MM.1S (cell line): ENCODE results near the gene APRT.

Experiments used
- DNase-seq: peaks from one replicate; pipeline ENCODE4 v3.0.0-alpha.2; 2015
- H2AFZ ChIP-seq: fragments of 300-600 bp; sonication (generic); 2 replicates; pipeline ENCODE4 v1.6.0; 2016; ENCODE audit warnings: antibody characterized with exemption, low read length
- H3F3A ChIP-seq: fragments of 300-600 bp; sonication (generic); 2 replicates; pipeline ENCODE4 v1.6.1; 2016; ENCODE audit warnings: mild to moderate bottlenecking, antibody characterized with exemption, low read length, moderate library complexity, mixed read lengths; ENCODE audit not compliant: insufficient read depth
- H3K27ac ChIP-seq: fragments of 300-600 bp; sonication (generic); 2 replicates; pipeline ENCODE4 v1.5.1; 2016; ENCODE audit warnings: mild to moderate bottlenecking, low read length
- H3K27me3 ChIP-seq: fragments of 300-600 bp; sonication (generic); replicated peaks from 2 replicates; pipeline ENCODE4 v1.6.0; 2016; ENCODE audit warnings: low read length; ENCODE audit not compliant: insufficient read depth
- H3K36me3 ChIP-seq: fragments of 300-600 bp; sonication (generic); replicated peaks from 2 replicates; pipeline ENCODE4 v1.6.1; 2016; ENCODE audit warnings: mild to moderate bottlenecking, low read length, mixed read lengths; ENCODE audit not compliant: insufficient read depth
- H3K4me1 ChIP-seq: fragments of 300-600 bp; sonication (generic); 2 replicates; pipeline ENCODE4 v1.6.1; 2016; ENCODE audit warnings: low read length, mixed read lengths
- H3K4me2 ChIP-seq: fragments of 300-600 bp; sonication (generic); 2 replicates; pipeline ENCODE4 v1.6.0; 2016; ENCODE audit warnings: low read depth, low read length
- H3K4me3 ChIP-seq: fragments of 300-600 bp; sonication (generic); 2 replicates; pipeline ENCODE4 v1.5.1; 2016; ENCODE audit warnings: low read length, mixed read lengths
- H3K79me2 ChIP-seq: fragments of 300-600 bp; sonication (generic); 2 replicates; pipeline ENCODE4 v1.6.1; 2016; ENCODE audit warnings: mixed run types, low read length, mixed read lengths
- H3K9ac ChIP-seq: fragments of 300-600 bp; sonication (generic); 2 replicates; pipeline ENCODE4 v1.6.1; 2016; ENCODE audit warnings: low read length, mixed read lengths
- H3K9me2 ChIP-seq: fragments of 300-600 bp; sonication (generic); replicated peaks from 2 replicates; pipeline ENCODE4 v1.6.1; 2016; ENCODE audit warnings: mild to moderate bottlenecking, low read length, mixed read lengths; ENCODE audit not compliant: insufficient read depth
- H3K9me3 ChIP-seq: fragments of 300-600 bp; sonication (generic); replicated peaks from 2 replicates; pipeline ENCODE4 v1.6.1; 2016; ENCODE audit warnings: mild to moderate bottlenecking, low read length, mixed read lengths; ENCODE audit not compliant: insufficient read depth
- H4K20me1 ChIP-seq: fragments of 300-600 bp; sonication (generic); 2 replicates; pipeline ENCODE4 v1.6.1; 2016; ENCODE audit warnings: mild to moderate bottlenecking, low read length, moderate library complexity, mixed read lengths; ENCODE audit not compliant: insufficient read depth
- CTCF ChIP-seq: fragments of 300-600 bp; sonication (generic); IDR thresholded peaks from 2 replicates; pipeline ENCODE4 v1.5.1; 2016; ENCODE audit warnings: antibody characterized with exemption, low read length, mixed read lengths
- EZH2 ChIP-seq: fragments of 300-600 bp; sonication (generic); optimal IDR thresholded peaks from 2 replicates; pipeline ENCODE3; 2017; ENCODE audit warnings: low read depth, mild to moderate bottlenecking, antibody characterized with exemption, low read length, mixed read lengths
- EZH2phosphoT487 ChIP-seq: fragments of 300-600 bp; sonication (generic); IDR thresholded peaks from 2 replicates; pipeline ENCODE4 v1.6.1; 2018; ENCODE audit warnings: antibody characterized with exemption, low read length

The APRT gene

DNA sequence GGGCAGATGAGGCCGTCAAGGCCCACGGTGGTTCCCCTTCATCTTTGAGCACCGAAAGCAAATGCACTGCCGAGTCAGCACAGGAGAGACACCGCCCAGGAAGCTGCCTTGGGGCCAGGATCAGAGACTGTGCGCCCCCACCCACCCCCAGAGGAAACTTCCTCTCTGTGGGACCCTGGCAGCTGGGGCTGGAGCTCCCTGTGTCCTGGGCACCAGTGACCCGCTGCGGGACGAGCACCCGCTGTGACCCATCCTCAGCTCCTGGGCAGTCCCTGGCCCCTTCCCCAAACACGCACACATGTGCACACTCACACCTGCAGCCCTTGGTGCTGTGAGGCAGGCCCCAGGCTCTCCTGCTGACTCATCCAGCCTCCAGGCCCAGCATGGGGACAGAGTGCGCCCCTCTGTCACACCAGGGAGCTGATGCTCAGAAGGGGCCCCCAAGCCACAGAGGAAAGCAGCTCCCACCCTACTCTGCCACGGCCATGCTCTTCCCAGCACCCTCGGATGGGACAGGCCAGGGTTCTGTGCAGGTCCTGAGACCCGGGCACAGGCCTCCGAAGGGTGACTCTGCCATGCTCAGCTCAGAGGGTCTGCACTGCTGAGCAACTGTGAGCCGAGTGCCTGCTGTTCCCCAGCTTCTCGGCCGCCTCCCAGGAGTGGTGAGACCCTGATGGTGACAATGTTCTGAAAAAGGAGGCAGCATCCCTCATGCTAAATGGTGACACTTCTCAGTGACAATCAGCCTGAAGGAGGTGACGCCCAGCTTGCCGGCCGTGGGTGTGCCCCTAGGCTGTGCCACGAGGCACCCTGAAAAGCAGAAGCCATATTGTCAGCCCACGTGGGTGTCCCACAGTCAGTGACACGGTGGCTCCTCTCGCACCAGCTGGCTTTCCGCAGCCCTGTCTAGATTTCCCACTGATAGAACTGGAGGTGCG is 30.3 kb downstream of the APRT start:
- Histone ChIP-seq H3K4me2 (peak overlapping the region; percentile 89), H2AFZ (no peak overlapping the region), H3K27ac (peak overlapping the region; percentile 88), H3K79me2 (peaks cover 83% of the 10 kb centered on the region), H3K9me2 (no peaks in the 10 kb centered on the region), H3K9ac (peak overlapping the region; percentile 77), H3K27me3 (no peaks in the 10 kb centered on the region), H3K4me1 (peaks cover 16% of the 10 kb centered on the region; the same call in 1 of the 2 replicates), H3F3A (peaks cover 21% of the 10 kb centered on the region), H3K4me3 (peak overlapping the region; percentile 77), H3K36me3 (no peaks in the 10 kb centered on the region), H4K20me1 (no peaks in the 10 kb centered on the region), H3K9me3 (no peaks in the 10 kb centered on the region)
- peak; percentile 67 for DNase-seq
- TF ChIP-seq CTCF: no peak
- no peak for TF ChIP-seq EZH2phosphoT487
- no peak for TF ChIP-seq EZH2

DNA sequence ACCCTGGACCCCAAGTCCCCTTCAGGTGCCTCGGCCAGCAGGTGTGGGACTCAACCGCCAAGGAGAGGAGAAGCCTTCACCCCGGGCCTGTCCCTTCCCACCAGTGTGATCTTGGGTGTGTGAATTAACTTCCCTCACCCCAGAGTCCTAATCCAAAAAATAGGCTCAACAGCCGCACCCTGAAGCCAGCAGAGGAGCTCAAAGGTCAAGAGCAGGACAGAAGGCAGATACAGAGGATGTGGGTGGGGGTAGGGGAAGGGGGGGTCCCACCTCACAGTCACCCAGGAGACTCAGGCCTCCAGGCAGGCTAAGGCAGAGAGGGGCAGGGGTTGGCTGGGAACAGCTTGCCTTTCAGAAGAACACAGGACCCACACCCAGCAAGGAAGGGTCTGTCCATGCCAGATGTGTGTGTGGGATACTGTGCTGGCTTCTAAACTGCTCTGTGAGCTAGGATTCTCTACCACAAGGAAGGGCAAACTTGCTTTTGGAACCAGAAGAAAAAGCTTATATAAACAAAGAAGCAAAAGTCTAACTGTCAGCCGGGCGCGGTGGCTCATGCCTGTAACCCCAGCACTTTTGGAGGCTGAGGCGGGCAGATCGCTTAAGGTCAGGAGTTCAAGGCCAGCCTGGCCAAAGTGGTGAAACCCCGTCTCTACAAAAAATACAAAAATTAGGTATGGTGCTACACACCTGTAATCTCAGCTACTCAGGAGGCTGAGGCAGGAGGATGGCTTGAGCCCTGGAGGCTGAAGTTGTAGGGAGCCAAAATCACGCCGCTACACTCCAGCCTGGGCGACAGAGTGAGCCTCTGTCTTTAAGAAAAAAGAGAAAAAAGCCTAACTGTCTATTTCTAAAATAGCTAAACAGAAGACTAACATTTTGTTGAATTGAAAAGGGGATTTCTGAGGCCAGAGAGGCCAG is 31.3 kb downstream of the APRT start:
- H3K9me2 ChIP-seq: no peaks in the 10 kb centered on the region
- peak overlapping the region; percentile 77 for H3K9ac ChIP-seq
- peak overlapping the region; percentile 89; the same call in 1 of the 2 replicates for H3K4me2 ChIP-seq
- no peak for DNase-seq
- H4K20me1 ChIP-seq: no peaks in the 10 kb centered on the region
- H3F3A ChIP-seq: peaks cover 21% of the 10 kb centered on the region
- peak overlapping the region; percentile 88; the same call in 1 of the 2 replicates for H3K27ac ChIP-seq
- no peaks in the 10 kb centered on the region for H3K9me3 ChIP-seq
- no peak overlapping the region for H2AFZ ChIP-seq
- no peaks in the 10 kb centered on the region for H3K36me3 ChIP-seq
- TF ChIP-seq EZH2phosphoT487: no peak
- no peak for TF ChIP-seq EZH2
- no peak for TF ChIP-seq CTCF
- H3K27me3 ChIP-seq: no peaks in the 10 kb centered on the region
- peak overlapping the region; percentile 77 for H3K4me3 ChIP-seq
- peaks cover 16% of the 10 kb centered on the region; the same call in 1 of the 2 replicates for H3K4me1 ChIP-seq
- peaks cover 93% of the 10 kb centered on the region for H3K79me2 ChIP-seq

DNA sequence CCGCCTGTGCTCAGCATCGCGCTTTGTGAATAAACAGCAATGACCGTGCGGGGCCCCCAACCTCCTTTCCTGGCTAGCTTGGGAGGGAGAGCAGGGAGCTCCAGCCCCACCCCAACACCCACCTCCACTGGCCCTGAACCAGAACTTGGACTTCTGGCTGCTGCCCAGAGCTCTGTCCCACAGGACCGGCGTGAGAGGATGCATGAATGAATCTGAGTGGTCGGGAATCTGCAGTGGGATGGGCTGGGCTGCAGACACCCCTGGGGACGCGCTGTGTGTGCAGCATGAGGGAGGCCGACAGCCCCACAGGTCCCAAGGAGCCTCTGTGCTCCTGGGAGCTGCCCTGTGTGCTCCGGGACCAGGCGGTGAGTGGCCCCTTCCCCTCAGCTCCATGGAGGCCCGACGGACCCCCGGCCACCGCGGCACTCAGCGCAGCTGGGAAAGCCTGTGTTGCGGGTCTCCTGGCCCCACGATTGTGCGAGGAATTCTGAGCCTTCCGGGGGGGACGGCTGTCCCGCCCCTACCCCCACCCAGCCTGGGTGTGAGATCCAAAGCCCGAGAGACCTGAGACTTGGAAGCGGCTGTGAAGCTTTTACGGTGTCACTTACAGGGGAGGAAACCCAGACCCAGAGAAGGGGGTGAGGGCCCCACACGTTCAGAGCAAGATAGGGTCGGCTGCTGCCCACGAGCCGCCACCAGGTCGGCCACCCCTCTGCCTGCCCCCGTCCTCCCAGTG is 32.2 kb downstream of the APRT start:
- Histone ChIP-seq H3K79me2 (peaks cover 100% of the 10 kb centered on the region), H3K9me2 (no peaks in the 10 kb centered on the region), H4K20me1 (no peaks in the 10 kb centered on the region; the same call in 1 of the 2 replicates)

More for the DNA sequence above, 32.2 kb downstream of the APRT start:
- TF ChIP-seq EZH2 (no peak), CTCF (no peak), EZH2phosphoT487 (no peak)
- Histone ChIP-seq H3K27me3 (no peaks in the 10 kb centered on the region), H3K4me2 (no peak overlapping the region), H3K4me1 (peaks cover 16% of the 10 kb centered on the region; the same call in 1 of the 2 replicates), H3K4me3 (no peak overlapping the region), H3K27ac (no peak overlapping the region), H2AFZ (no peak overlapping the region), H3K9me3 (no peaks in the 10 kb centered on the region), H3F3A (peaks cover 21% of the 10 kb centered on the region), H3K36me3 (no peaks in the 10 kb centered on the region), H3K9ac (no peak overlapping the region)
- no peak for DNase-seq
